VCaP (cell line): ENCODE measurements around the gene GSX1.

Source experiments
- H3K27ac ChIP-seq: fragments of 450-650 bp; 2 replicates; pipeline ENCODE4 v1.5.1; 2017
- CTCF ChIP-seq: fragments of 450-650 bp; conservative IDR thresholded peaks from 2 replicates; pipeline ENCODE4 v1.5.1; 2017; ENCODE audit warnings: mild to moderate bottlenecking, moderate library complexity

The GSX1 gene

DNA sequence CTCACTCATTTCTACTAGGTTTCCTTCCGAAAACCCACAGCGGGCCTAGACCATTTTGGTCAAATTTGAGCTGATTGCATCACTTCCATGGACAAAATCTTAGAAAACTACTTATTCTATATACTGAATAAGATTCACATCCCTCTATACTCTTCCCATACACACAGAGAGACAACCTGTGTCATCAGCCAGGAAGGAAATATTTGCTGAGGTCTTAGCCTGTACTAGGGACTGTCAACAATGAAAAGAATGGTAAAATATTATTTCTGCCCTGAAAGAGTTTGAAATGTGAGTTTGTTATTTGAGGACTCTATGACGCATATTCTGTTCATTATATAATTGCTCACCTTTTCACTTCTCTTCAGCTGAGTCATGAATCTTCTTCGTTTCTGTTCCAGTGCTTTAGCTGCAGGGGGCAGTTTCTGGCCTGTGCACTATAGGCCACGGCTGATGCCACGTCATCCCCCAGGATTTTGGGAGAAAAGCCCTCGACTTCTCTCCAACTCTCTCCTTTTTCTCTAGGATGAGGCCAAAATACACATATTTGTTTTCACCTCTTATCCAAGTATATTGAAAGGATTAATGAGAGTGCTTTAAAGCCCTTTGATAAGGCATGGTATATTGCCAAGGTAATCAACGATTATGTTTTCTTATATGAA is 47.7 kb downstream of the GSX1 start:
- 0 out of 2 replicates have a peak, but pooled peaks have one; percentile 8 for TF ChIP-seq CTCF
- no peak overlapping the region for H3K27ac ChIP-seq

DNA sequence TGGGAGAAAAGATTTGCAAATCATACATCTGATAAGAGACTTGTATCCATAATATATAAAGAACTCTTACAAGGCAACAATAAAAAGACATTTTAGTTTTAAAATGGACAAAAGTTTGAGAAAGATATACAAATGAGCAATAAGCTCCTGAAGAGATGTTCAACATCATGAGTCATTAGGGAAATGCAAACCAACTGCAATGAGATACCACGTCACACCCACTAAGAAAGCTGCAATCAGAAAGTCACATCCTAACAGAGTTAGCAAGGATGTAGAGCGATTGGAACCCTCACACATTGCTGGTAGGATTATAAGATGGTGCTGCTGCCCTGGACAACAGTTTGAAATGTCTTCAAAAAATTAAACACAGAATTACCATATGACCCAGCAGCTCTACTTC is 50.3 kb downstream of the GSX1 start:
- no peak for TF ChIP-seq CTCF

More for the DNA sequence above, 50.3 kb downstream of the GSX1 start:
- no peak overlapping the region for H3K27ac ChIP-seq
